NCI-H748 treated with DMSO at 0.1 percent for 48 hours (cell line): ENCODE measurements around the gene PARM1.

Source experiments
- DNase-seq: peaks from one replicate; lab custom pipeline; 2025; lab: John Stamatoyannopoulos, UW

Gene PARM1

DNA sequence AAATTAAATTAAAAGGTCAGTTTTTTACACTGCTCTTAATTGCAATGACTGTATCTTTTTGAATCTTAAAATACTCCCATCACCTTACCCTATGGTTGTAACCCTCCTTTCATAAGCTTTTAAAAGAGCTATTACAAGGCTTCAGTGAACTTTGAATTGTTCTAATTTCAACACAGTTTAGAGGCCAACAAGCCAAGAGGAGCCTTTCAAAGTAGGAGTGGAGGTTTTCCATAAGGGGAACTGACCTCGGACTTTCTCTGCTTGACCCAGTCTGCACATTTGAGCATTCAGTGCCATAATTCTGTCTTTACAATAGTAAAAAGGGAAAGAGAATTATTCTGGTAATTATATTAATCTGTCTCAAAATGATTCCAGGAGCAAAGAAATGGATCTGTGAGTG lies 98.9 kb downstream of the PARM1 start:
- no peak for DNase-seq

- DNase-seq = no peak
Observed at GRCh38 chr4:75034523-75034922, 101.6 kb downstream of the PARM1 start.

GRCh38 chr4:75035321-75035720 lies 102.4 kb downstream of the PARM1 start:
- DNase-seq = no peak

- DNase-seq = no peak
Observed at GRCh38 chr4:75036046-75036830, 103.3 kb downstream of the PARM1 start.

GRCh38 chr4:75037252-75037651 lies 104.3 kb downstream of the PARM1 start:
- DNase-seq = no peak

GRCh38 chr4:75038376-75038775 lies 105.5 kb downstream of the PARM1 start:
- DNase-seq = no peak

- no peak for DNase-seq
Observed at GRCh38 chr4:75040703-75041102, 107.8 kb downstream of the PARM1 start.

DNA sequence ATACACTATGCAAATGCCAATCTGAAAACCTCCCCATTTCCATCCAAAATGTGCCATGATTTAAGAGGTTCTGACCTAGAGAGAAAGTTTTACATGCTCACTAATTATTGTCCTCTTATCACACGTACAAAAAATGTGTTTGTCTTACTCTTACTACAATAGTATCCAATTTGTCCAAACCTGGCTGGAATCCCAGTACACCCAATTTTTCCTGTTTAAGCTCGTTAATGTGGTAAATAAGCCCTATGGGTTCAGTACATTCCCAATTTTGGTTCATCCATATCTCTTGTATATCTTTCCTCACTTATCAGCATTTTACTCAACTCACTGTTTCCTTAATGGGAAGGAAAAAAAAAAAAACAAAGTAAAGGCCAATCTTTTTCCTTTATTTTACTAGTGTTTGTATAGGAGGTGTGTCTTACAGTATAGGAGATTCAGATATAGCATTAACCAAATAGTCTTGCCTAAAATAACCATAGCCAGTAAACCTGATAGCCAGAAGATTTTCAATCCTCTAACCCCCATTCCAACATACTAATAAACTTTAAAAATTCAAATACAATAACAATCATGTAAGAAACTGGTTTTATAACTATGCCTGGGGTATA lies 109.8 kb downstream of the PARM1 start:
- no peak for DNase-seq

DNA sequence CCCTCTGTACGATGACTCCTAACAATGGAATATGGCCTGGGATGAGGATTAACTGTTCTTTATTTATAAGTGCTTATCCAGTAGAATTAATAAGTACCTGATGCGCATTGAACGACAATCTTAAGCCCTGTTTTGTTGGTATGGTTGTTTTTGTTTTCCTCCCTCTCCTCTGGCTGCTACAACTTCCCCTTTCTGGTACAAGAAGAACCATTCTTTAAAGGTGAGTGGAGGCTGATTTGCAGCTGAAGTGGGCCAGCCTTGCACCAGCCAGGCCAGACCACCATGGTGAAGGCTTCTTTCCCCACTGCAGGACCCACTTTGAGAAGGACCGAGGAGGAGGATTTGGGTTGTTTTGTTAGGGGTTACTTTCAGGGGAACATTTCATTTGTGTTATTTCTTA lies 113.3 kb downstream of the PARM1 start:
- DNase-seq = no peak

DNA sequence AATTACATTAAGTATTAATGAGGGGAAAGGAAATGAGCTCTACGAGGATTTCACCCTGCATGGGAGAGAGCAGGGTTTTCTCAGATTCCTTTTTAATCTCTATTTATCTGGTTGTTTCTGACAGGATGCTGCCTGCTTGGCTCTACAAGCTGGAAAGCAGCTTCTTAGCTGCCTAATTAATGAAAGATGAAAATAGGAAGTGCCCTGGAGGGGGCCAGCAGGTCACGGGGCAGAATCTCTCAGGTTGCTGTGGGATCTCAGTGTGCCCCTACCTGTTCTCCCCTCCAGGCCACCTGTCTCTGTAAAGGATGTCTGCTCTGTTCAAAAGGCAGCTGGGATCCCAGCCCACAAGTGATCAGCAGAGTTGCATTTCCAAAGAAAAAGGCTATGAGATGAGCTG lies 113.7 kb downstream of the PARM1 start:
- DNase-seq = no peak

- DNase-seq = no peak
Observed at GRCh38 chr4:75048208-75048879, 115.4 kb downstream of the PARM1 start.

- no peak for DNase-seq
Observed at GRCh38 chr4:75051431-75051830, 118.5 kb downstream of the PARM1 start.

- DNase-seq = no peak
Observed at GRCh38 chr4:75053352-75053751, 120.4 kb downstream of the PARM1 start.

DNA sequence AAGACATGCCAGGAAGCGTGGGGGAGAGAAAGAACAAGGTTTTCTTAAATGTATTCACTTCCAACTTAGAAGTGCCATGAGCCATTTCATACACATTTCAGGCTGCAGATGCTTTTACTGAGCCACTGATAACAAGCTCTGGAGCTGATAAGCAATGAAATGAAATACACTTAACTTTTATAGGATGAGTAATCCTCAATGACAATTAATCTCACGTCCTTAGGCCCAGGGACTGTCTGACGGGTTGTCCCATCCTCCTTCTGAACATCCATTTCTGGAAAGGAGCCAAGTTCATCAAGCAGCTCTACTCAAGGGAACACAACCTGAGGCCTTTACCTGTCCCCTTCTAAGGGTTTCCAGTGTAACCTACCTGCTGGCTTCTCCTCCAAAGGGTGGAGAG lies 121.2 kb downstream of the PARM1 start:
- no peak for DNase-seq

DNA sequence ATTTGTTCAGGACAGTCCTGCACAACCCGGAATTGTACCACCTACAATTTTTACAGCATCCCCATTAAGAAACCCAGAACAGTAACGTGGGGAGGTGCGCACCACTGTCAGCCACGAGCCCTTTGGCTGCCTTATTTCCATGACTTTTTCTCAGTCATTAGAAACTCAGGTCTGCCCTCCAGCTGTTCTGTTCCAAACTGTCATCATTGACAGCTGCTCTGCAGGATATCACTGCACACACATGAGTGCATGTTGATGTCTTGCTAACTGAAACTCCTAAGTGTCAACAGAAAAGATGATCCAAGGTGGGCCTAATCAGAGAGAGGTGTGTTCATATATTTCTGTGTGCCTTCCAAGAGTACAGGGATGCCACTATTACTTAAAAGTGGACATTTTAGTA lies 123.4 kb downstream of the PARM1 start:
- no peak for DNase-seq

DNA sequence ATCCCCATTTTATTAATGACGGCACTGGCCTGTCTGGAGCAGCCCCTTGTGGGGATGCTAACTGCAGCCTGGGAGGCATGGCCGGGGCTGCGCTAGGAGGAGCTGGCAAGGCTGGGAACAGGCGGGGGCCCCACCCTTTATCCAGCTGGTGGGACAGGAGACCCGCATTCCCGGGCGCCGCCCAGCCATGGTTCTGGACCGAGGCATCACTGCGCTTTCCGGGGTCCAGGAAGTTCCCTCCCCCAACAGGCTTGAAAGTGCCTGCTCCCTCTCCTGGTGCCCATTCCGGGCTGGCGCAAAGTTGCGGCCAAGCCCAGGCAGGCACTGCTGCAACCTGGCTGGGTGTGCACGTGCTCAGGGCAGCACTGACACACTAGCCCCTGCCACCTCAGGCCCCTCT lies 124.5 kb downstream of the PARM1 start:
- DNase-seq = no peak

DNA sequence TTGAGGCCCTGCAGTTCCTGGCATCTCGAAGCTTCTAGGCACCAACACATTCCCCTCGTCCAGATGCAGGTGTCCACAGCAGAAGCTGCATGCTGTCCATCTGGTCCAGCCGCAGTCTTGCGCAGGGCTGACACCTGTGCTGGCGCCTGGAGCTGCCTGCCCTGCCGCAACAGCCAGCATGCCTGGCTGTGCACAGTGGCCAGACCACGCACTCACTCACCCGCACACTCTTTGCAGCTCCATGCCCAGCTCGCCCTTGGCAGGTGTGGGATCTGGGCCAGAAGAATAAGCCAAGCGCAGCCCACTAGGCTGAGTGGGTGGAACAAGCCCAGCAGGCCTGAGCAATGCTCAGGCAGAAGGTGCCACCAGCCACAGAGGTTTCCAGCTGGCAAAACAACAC lies 125.6 kb downstream of the PARM1 start:
- DNase-seq = no peak

GRCh38 chr4:75063433-75063832 lies 130.5 kb downstream of the PARM1 start:
- no peak for DNase-seq

DNA sequence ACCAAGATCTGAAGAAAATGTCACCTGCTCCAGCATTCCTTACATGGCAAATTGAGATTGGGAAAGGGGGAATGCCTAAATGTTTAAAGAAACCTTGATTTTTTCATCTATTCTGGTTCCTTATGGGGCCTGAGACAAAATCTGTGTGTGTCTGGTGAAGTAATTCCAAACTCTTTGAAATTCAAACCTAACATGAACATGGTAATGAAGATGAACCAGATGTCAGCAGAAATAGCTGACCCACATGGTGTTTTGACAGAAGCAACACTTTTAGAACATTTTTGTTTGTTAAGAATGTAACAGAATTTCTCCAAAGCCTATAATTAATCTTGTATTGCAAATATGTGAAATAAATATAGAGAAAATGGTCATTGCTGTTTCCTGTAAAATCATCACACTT lies 133.0 kb downstream of the PARM1 start:
- peak; percentile 7 for DNase-seq

DNA sequence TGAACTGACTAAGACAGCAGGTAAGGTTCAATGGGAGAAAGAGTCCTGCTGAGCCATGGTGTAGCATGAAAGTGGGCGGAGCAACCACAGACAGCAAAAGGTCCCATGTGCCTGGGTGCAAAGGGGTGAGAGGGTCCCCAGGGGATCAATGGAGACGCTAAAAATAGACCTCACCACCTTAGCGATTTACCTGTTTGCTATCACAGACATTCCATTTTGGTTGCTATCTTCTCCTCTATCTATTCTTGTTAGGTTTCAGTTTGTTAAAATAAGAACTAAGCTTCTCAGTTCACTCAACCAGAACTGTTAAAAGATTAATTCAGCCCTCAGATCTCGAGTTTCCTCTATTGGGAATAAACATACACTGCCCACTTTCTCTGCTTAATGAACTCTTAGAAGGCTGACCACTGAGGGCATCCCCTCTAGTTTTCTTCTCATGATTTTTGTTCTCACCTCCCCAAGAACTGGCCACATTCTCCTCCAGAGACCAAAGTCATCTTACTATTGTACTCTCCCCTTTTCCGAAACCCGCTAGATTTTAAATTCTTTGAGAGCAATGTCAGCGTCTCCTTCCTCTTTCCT lies 136.7 kb downstream of the PARM1 start:
- no peak for DNase-seq

DNA sequence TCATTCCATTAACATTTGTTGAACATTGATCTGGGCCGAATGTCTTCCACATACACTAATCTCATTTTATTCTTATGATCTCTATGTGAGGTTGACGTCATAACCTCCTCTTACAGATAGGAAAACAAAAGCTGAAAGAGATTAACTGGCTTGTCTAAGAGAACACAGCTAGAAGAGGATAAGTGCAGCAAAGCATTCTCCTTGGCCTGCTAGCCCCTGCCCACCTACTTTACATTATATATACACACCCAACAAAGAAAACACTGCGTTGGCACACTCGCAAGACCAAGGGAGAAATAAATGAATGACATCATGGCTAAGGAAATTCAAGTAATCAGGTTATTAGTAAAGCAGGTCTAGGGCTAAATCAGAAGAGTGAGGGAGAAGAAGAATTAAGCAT lies 138.4 kb downstream of the PARM1 start:
- DNase-seq = no peak

GRCh38 chr4:75080888-75081287 lies 148.0 kb downstream of the PARM1 start:
- DNase-seq = no peak

GRCh38 chr4:75081561-75081960 lies 148.6 kb downstream of the PARM1 start:
- no peak for DNase-seq
